Stimulated activated CD8-positive, alpha-beta memory T cell treated with anti-CD3 and anti-CD28 coated beads, Interleukin-4, amount 100 ng/mL, for 4 hours (primary cell): ENCODE data around the gene HPCAL4.

ENCODE experiments used
- DNase-seq, 2 donors: peaks; one replicate each; pipeline ENCODE4 v3.0.0-alpha.2; 2020; ENCODE audit warnings: low read depth in 2 of 2, low spot score in 1 of 2

Gene HPCAL4

GRCh38 chr1:39652554-39652953 lies 38.7 kb downstream of the HPCAL4 start:
- DNase-seq, result no peak

GRCh38 chr1:39652105-39652504 lies 39.1 kb downstream of the HPCAL4 start:
- no peak for DNase-seq

GRCh38 chr1:39650431-39650830 lies 40.8 kb downstream of the HPCAL4 start:
- no peak for DNase-seq

GRCh38 chr1:39649636-39650185 lies 41.5 kb downstream of the HPCAL4 start:
- DNase-seq, result no peak

GRCh38 chr1:39648496-39648895 lies 42.7 kb downstream of the HPCAL4 start:
- DNase-seq, result no peak

GRCh38 chr1:39647247-39647646 lies 44.0 kb downstream of the HPCAL4 start:
- no peak for DNase-seq

- no peak for DNase-seq
Observed at GRCh38 chr1:39646232-39647081, 44.8 kb downstream of the HPCAL4 start.

- no peak for DNase-seq
Observed at GRCh38 chr1:39645411-39646043, 45.7 kb downstream of the HPCAL4 start.

- no peak for DNase-seq
Observed at GRCh38 chr1:39643705-39644104, 47.5 kb downstream of the HPCAL4 start.

GRCh38 chr1:39642796-39643195 lies 48.4 kb downstream of the HPCAL4 start:
- DNase-seq, result no peak

- DNase-seq, result no peak
Observed at GRCh38 chr1:39640861-39641260, 50.4 kb downstream of the HPCAL4 start.

GRCh38 chr1:39639305-39640130 lies 51.7 kb downstream of the HPCAL4 start, which contains the start of gene HEYL:
Gene HEYL, minus strand, starts transcription at chr1:39639643. Its CDS starts 18 bp downstream, at chr1:39639625.
- DNase-seq, result peak; percentile 41 to 50

- no peak for DNase-seq
Observed at GRCh38 chr1:39638965-39639304, 52.3 kb downstream of the HPCAL4 start.

- no peak for DNase-seq
Observed at GRCh38 chr1:39637361-39637760, 53.9 kb downstream of the HPCAL4 start.

GRCh38 chr1:39635871-39636210 lies 55.4 kb downstream of the HPCAL4 start:
- DNase-seq, result no peak

GRCh38 chr1:39635205-39635870 lies 55.9 kb downstream of the HPCAL4 start:
- no peak for DNase-seq

- no peak for DNase-seq
Observed at GRCh38 chr1:39633422-39633821, 57.8 kb downstream of the HPCAL4 start.

- no peak for DNase-seq
Observed at GRCh38 chr1:39632682-39633417, 58.4 kb downstream of the HPCAL4 start.

- no peak for DNase-seq
Observed at GRCh38 chr1:39632323-39632681, 58.9 kb downstream of the HPCAL4 start.
